ENCODE results near the gene IDH3A.

DNA sequence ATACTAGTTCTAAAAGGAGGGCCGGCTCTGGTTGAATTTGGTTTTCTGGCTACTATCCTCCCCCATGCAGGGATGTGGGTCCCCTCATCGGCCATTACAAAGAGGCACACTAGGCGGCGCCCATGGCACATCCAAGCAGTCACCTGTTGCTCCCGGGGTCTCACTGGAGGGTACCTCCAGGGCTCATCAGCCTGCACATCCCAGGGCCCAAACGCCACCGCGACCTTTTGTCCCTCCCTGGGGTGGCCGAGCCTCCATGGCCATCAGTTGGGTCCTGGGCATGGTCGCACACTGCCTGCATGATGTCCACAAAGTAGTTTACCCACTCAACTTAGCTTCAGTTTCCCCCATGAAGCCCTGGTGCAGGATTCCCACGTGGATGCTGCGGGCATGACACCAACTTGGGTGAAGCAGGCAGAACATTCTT lies 28.3 kb downstream of the IDH3A start:
- TF ChIP-seq, protein P1, sequence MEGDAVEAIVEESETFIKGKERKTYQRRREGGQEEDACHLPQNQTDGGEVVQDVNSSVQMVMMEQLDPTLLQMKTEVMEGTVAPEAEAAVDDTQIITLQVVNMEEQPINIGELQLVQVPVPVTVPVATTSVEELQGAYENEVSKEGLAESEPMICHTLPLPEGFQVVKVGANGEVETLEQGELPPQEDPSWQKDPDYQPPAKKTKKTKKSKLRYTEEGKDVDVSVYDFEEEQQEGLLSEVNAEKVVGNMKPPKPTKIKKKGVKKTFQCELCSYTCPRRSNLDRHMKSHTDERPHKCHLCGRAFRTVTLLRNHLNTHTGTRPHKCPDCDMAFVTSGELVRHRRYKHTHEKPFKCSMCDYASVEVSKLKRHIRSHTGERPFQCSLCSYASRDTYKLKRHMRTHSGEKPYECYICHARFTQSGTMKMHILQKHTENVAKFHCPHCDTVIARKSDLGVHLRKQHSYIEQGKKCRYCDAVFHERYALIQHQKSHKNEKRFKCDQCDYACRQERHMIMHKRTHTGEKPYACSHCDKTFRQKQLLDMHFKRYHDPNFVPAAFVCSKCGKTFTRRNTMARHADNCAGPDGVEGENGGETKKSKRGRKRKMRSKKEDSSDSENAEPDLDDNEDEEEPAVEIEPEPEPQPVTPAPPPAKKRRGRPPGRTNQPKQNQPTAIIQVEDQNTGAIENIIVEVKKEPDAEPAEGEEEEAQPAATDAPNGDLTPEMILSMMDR (IDR thresholded peaks at IDR 0.05), result peak in 3 of 4 experiments; percentile 43 to 70 (median 56)
- TF ChIP-seq POLR2AphosphoS5 (IDR thresholded peaks at IDR 0.05) (no peak), POLR2A (IDR thresholded peaks at IDR 0.05) (no peak)
